ENCODE data around the gene ASGR1. TPM values are rescaled to one million over a fixed set of nuclear protein-coding genes. Genes with fewer than 3 reads are reported as not detected.

Gene ASGR1
- total and polyA plus RNA-seq, 9 donors: 0.20 to 3.3 (median 1.0) TPM

GRCh38 chr17:7225711-7226331 is 46.7 kb upstream of the ASGR1 start:
- Histone ChIP-seq H3K36me3 (no peaks in the 10 kb centered on the region), H3K4me3 (no peak overlapping the region), H3K27ac (no peak overlapping the region), H3K4me1 (ENCODE audit: insufficient read depth) (no peaks in the 10 kb centered on the region), H3K9me3 (no peaks in the 10 kb centered on the region), H3K27me3 (no peaks in the 10 kb centered on the region)
- no peak for DNase-seq
- WGBS, 3 donors: 66 to 75% (median 69%) methylated on average over 20 to 21 of the region's 21 CpGs
- TF ChIP-seq EP300 (IDR thresholded peaks at IDR 0.05) (no peak), POLR2A (IDR thresholded peaks at IDR 0.05) (no peak), CTCF (IDR thresholded peaks at IDR 0.05) (no peak)
- intact Hi-C loops (cut with DNase I): no loop called here

GRCh38 chr17:7224661-7225111 is 45.5 kb upstream of the ASGR1 start:
- DNase-seq: no peak
- intact Hi-C loops (cut with DNase I): no loop called here

GRCh38 chr17:7224110-7224509 is 44.9 kb upstream of the ASGR1 start:
- intact Hi-C loops (cut with DNase I): no loop called here
- Histone ChIP-seq H3K9me3 (no peaks in the 10 kb centered on the region), H3K4me1 (ENCODE audit: insufficient read depth) (peaks cover 4% of the 10 kb centered on the region), H3K27ac (no peak overlapping the region), H3K27me3 (no peaks in the 10 kb centered on the region), H3K36me3 (no peaks in the 10 kb centered on the region), H3K4me3 (no peak overlapping the region)
- no peak for DNase-seq
- 71 to 73% (median 72%) methylated on average over 9 to 10 of the region's 10 CpGs for WGBS, 3 donors
- TF ChIP-seq CTCF (IDR thresholded peaks at IDR 0.05) (no peak), EP300 (IDR thresholded peaks at IDR 0.05) (no peak), POLR2A (IDR thresholded peaks at IDR 0.05) (no peak)

More at GRCh38 chr17:7224661-7225111, 45.5 kb upstream of the ASGR1 start:
- WGBS, 3 donors: 46 to 62% (median 51%) methylated on average over 11 to 15 of the region's 15 CpGs
- Histone ChIP-seq H3K27ac (no peak overlapping the region), H3K9me3 (no peaks in the 10 kb centered on the region), H3K4me1 (ENCODE audit: insufficient read depth) (no peaks in the 10 kb centered on the region), H3K4me3 (no peak overlapping the region), H3K27me3 (no peaks in the 10 kb centered on the region), H3K36me3 (no peaks in the 10 kb centered on the region)
- no peak for TF ChIP-seq CTCF (IDR thresholded peaks at IDR 0.05)
- no peak for TF ChIP-seq POLR2A (IDR thresholded peaks at IDR 0.05)
- no peak for TF ChIP-seq EP300 (IDR thresholded peaks at IDR 0.05)

- intact Hi-C loops (cut with DNase I): no loop called here
- 64 to 75% (median 71%) methylated on average over 3 to 4 of the region's 4 CpGs for WGBS, 3 donors
Observed at GRCh38 chr17:7223375-7223774, 44.2 kb upstream of the ASGR1 start.

More at GRCh38 chr17:7223375-7223774, 44.2 kb upstream of the ASGR1 start:
- Histone ChIP-seq H3K27me3 (no peaks in the 10 kb centered on the region), H3K27ac (no peak overlapping the region), H3K36me3 (no peaks in the 10 kb centered on the region), H3K4me1 (ENCODE audit: insufficient read depth) (peaks cover 5% of the 10 kb centered on the region), H3K9me3 (no peaks in the 10 kb centered on the region), H3K4me3 (no peak overlapping the region)
- TF ChIP-seq EP300 (IDR thresholded peaks at IDR 0.05) (no peak), CTCF (IDR thresholded peaks at IDR 0.05) (no peak), POLR2A (IDR thresholded peaks at IDR 0.05) (no peak)
- no peak for DNase-seq
